GM12865 (cell line): ENCODE data around the gene HES2.

ENCODE experiments used
- DNase-seq: peaks from one replicate; pipeline ENCODE4 v3.0.0; 2010; ENCODE audit warnings: low read depth
- H3K4me3 ChIP-seq: 2 replicates; pipeline ENCODE4 v1.5.1; 2011; ENCODE audit warnings: mild to moderate bottlenecking, low read depth, low read length, control low read depth
- TF ChIP-seq, protein P1 (sequence below): IDR thresholded peaks from 2 replicates; pipeline ENCODE4 v1.5.1; 2011; ENCODE audit warnings: low read length, control low read depth, low read depth, inconsistent platforms; ENCODE audit not compliant: insufficient read depth; ENCODE audit errors: missing control alignments

HES2 gene

DNA sequence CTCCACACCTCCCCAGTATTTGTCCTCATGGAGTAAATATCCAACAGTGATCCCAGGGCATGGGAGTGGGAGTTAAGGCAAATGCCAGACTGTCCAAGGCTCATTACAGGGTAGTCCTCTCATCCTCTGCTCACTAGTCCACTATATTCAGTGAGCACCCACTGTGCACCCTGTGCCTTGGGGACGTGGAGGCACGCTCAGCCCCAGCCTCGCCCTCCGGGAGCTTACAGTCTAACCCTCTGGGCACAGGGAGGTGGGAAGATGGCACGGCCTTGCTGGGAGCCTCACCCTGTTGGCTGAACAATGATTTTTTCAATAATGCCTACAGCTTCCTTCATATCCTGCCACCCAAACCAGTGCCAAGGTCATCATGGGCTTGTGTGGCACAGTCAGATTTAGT, 2.8 kb downstream of the HES2 start:
- no peak overlapping the region for H3K4me3 ChIP-seq
- TF ChIP-seq, protein P1, sequence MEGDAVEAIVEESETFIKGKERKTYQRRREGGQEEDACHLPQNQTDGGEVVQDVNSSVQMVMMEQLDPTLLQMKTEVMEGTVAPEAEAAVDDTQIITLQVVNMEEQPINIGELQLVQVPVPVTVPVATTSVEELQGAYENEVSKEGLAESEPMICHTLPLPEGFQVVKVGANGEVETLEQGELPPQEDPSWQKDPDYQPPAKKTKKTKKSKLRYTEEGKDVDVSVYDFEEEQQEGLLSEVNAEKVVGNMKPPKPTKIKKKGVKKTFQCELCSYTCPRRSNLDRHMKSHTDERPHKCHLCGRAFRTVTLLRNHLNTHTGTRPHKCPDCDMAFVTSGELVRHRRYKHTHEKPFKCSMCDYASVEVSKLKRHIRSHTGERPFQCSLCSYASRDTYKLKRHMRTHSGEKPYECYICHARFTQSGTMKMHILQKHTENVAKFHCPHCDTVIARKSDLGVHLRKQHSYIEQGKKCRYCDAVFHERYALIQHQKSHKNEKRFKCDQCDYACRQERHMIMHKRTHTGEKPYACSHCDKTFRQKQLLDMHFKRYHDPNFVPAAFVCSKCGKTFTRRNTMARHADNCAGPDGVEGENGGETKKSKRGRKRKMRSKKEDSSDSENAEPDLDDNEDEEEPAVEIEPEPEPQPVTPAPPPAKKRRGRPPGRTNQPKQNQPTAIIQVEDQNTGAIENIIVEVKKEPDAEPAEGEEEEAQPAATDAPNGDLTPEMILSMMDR, result no peak
- DNase-seq, result no peak

DNA sequence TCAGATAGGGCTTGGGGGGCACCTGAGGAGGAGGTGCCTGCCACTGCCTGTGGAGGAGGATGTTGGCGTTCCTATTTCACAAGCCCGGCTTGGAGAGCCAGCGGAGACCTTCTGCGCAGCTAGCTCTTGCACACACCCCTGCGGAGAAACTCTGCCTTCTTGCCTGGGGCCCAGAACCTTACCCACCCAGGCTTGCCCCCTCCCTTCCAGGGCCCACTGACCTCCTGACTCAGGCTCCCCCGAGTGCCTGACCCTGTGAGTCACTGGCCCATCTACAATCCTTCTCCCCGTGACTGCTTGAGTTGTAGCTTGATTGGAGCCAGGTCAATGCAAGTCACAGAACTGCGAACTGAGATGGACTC, 3.4 kb downstream of the HES2 start:
- TF ChIP-seq, protein P1, result no peak
- no peak overlapping the region for H3K4me3 ChIP-seq
- no peak for DNase-seq

DNA sequence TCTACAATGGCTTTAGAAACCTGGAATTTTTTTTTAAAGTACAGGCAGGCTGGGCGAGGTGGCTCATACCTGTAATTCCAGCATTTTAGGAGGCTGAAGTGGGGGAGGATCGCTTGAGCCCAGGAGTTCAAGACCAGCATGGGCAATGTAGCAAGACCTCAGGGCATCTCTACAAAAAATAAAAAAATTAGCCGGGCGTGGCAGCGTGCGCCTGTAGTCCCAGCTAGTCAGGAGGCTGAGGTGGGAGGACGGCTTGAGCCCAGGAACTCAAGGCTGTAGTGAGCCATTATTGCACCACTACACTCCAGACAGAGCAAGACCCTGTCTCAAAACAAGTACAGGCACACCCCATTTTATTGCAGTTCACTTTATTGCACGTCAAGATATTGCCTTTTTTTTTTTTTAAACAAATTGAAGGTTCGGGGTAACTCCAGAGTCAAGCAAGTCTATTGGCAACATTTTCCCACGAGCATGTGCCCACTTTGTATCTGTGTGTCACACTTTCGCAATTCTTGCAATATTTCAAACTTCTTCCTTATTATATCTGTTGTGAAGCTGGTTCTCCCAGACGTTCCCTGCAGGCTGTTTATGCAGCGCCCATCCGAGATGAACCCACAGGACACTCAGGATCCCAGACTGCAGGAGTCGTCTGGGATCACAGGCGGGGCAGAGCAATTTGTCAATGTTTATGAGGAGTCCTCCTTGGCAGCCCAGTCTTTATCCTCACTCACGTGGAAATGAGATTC, 4.7 kb downstream of the HES2 start:
- DNase-seq, result no peak
- TF ChIP-seq, protein P1, result no peak
- no peak overlapping the region for H3K4me3 ChIP-seq

DNA sequence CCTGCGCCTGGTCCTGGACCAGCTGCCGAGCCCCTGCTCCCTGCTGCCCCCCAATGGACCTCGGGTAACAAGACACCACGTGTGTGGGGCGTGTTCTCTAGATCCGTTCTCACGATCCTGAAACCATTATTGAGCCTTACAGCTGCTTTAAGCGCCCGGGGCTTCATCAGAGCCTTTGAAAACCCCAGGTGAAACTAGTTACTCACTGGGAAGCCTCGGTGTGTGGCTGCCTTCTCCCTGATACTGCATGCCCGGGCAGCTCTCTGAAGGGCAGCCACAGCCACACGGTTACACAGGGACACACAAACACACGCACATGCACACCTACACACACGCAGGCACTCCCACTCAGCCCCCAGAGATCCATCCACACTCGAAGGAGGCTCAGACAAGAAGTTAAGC, 5.3 kb downstream of the HES2 start:
- TF ChIP-seq, protein P1, result peak; percentile 53
- no peak overlapping the region for H3K4me3 ChIP-seq
- DNase-seq, result peak; percentile 86

DNA sequence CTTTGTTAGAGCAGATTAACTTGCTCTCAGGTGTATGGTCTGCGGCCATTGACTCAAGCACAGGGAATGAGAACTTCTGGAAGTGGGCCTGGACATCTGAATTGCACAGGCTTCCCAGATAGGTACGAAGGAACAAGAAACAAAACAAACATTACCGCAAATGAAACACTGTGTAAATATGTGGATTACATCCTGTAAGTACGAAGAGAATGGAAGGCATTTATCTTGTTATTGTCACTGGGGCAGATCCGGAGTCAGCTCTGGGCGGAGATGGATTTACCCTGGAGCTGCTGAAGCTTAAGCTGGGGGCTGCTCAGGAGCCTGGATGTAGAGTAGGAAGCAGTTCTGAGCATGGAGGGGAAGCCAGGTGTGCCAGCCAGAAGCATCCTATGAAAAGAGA, 6.8 kb downstream of the HES2 start:
- H3K4me3 ChIP-seq, result no peak overlapping the region
- DNase-seq, result no peak
- TF ChIP-seq, protein P1, result no peak

DNA sequence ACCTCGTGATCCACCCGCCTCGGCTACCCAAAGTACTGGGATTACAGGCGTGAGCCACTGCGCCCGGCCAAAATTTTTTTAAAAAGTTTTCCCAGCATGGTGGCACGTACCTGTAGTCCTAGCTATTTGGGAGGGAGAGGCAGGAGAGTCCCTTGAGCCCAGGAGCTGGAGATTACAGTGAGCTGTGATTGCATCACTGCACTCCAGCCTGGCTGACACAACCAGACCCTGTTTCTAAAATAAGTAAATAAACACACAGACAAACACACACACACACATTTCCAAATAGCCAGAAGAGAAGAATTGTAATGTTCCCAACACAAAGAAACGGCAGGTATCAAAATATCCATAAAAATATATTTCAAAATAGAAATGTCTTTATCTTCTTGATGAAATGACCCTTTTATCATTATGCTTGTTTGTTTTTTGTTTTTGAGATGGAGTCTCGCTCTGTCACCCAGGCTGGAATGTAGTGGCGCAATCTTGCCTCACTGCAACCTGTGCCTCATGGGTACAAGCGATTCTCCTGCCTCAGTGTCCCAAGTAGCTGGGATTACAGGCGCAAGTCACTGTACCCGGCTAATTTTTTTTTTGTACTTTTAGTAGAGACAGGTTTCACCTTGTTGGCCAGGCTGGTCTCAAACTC, 9.3 kb downstream of the HES2 start:
- TF ChIP-seq, protein P1, result no peak
- DNase-seq, result no peak
- no peak overlapping the region for H3K4me3 ChIP-seq
